Measurements from ENCODE around the gene TSFM. TPM values are rescaled to one million over a fixed set of nuclear protein-coding genes. Genes with fewer than 3 reads are reported as not detected.

TSFM gene
- total and polyA plus RNA-seq, 2 of the 13 experiments (the other 11 are each of a cell fraction or from before 2014, with no cell fraction given): 29.8 to 68.3 TPM

- TF ChIP-seq, protein P1, sequence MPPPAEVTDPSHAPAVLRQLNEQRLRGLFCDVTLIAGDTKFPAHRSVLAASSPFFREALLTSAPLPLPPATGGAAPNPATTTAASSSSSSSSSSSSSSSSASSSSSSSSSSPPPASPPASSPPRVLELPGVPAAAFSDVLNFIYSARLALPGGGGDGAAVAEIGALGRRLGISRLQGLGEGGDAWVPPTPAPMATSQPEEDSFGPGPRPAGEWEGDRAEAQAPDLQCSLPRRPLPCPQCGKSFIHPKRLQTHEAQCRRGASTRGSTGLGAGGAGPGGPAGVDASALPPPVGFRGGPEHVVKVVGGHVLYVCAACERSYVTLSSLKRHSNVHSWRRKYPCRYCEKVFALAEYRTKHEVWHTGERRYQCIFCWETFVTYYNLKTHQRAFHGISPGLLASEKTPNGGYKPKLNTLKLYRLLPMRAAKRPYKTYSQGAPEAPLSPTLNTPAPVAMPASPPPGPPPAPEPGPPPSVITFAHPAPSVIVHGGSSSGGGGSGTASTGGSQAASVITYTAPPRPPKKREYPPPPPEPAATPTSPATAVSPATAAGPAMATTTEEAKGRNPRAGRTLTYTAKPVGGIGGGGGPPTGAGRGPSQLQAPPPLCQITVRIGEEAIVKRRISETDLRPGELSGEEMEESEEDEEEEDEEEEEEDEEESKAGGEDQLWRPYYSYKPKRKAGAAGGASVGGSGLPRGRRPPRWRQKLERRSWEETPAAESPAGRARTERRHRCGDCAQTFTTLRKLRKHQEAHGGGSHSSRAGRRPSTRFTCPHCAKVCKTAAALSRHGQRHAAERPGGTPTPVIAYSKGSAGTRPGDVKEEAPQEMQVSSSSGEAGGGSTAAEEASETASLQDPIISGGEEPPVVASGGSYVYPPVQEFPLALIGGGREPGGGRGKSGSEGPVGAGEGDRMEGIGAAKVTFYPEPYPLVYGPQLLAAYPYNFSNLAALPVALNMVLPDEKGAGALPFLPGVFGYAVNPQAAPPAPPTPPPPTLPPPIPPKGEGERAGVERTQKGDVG (CRISPR knock-in tag; IDR thresholded peaks at IDR 0.05; ENCODE audit: borderline replicate concordance): no peak
- TF ChIP-seq NFE2L2 (IDR thresholded peaks at IDR 0.05; ENCODE audit: low read length) (no peak), ZNF460 (CRISPR knock-in tag; IDR thresholded peaks at IDR 0.05; ENCODE audit: borderline replicate concordance) (no peak), GABPA (IDR thresholded peaks at IDR 0.05; ENCODE audit: low read depth, low read length) (peak; percentile 50), GABPA (CRISPR knock-in tag; IDR thresholded peaks at IDR 0.05; ENCODE audit: low read depth) (no peak), ZNF772 (CRISPR knock-in tag; IDR thresholded peaks at IDR 0.05) (0 out of 2 replicates have a peak, but pooled peaks have one; percentile 39), ZNF432 (CRISPR knock-in tag; IDR thresholded peaks at IDR 0.05; ENCODE audit: borderline replicate concordance) (no peak), NR2C2 (CRISPR knock-in tag; IDR thresholded peaks at IDR 0.05; ENCODE audit: borderline replicate concordance) (no peak), SRSF4 (IDR thresholded peaks at IDR 0.05; ENCODE audit: low read depth, low read length, poor library complexity, severe bottlenecking) (no peak), ZSCAN12 (CRISPR knock-in tag; IDR thresholded peaks at IDR 0.05) (no peak), THAP11 (CRISPR knock-in tag; IDR thresholded peaks at IDR 0.05) (no peak), ZKSCAN8 (CRISPR knock-in tag; IDR thresholded peaks at IDR 0.05; ENCODE audit: borderline replicate concordance) (no peak), MAX (IDR thresholded peaks at IDR 0.05) (peak; percentile 56), CHCHD3 (CRISPR knock-in tag; IDR thresholded peaks at IDR 0.05) (no peak), ZBTB33 (CRISPR knock-in tag; IDR thresholded peaks at IDR 0.05) (peak; percentile 53; the same call in 1 of the 2 replicates), ZNF510 (CRISPR knock-in tag; IDR thresholded peaks at IDR 0.05; ENCODE audit: low read depth) (no peak), REPIN1 (CRISPR knock-in tag; IDR thresholded peaks at IDR 0.05; ENCODE audit: borderline replicate concordance, low read depth) (no peak; the same call in 1 of the 2 replicates), TBL1XR1 (IDR thresholded peaks at IDR 0.05; ENCODE audit: borderline replicate concordance, low read length, partially characterized antibody) (no peak), EEA1 (CRISPR knock-in tag; IDR thresholded peaks at IDR 0.05; ENCODE audit: borderline replicate concordance) (no peak), ZNF563 (CRISPR knock-in tag; IDR thresholded peaks at IDR 0.05) (no peak)
- TF ChIP-seq, protein P2, sequence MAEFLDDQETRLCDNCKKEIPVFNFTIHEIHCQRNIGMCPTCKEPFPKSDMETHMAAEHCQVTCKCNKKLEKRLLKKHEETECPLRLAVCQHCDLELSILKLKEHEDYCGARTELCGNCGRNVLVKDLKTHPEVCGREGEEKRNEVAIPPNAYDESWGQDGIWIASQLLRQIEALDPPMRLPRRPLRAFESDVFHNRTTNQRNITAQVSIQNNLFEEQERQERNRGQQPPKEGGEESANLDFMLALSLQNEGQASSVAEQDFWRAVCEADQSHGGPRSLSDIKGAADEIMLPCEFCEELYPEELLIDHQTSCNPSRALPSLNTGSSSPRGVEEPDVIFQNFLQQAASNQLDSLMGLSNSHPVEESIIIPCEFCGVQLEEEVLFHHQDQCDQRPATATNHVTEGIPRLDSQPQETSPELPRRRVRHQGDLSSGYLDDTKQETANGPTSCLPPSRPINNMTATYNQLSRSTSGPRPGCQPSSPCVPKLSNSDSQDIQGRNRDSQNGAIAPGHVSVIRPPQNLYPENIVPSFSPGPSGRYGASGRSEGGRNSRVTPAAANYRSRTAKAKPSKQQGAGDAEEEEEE (CRISPR knock-in tag; IDR thresholded peaks at IDR 0.05; ENCODE audit: borderline replicate concordance): no peak
Measured at GRCh38 chr12:57764662-57765002, 18.0 kb upstream of the TSFM start (continued).
